OCI-LY7 (cell line): ENCODE data around the gene NCAPD3.

Source experiments
- EZH2phosphoT487 ChIP-seq: fragments of 200-600 bp; sonication (generic); IDR thresholded peaks from 2 replicates; pipeline ENCODE4 v1.6.1; 2018; ENCODE audit warnings: low read depth, borderline replicate concordance, mild to moderate bottlenecking, mixed run types, antibody characterized with exemption, low read length, moderate library complexity, mixed read lengths
- TF ChIP-seq, protein P1 (sequence below): fragments of 200-600 bp; sonication (generic); conservative IDR thresholded peaks from 2 replicates; pipeline ENCODE4 v1.5.1; 2014; ENCODE audit warnings: mild to moderate bottlenecking, antibody characterized with exemption, low read length, moderate library complexity, mixed read lengths

DNA sequence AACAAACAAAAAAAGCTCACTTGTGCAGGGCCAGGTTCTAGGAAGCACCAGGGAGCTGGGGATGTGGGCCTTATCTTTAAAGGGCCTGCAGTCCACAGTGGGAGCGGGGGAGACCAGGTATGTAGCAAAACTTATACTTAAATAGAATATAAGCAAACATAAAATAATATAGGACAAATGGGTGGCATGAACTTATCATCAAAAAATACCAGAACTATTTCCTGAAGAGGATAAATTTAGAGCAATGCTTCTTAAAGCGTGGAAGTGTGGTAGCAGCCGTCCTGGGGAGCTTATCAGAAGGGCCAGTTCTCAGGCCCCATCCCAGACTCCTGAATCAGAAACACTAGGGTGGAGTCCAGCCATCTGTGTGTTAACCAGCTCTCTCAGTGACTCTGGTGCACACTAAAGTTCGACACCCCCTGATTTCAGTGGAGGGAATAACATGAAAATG lies 10.0 kb upstream of the NCAPD3 start:
- TF ChIP-seq, protein P1, sequence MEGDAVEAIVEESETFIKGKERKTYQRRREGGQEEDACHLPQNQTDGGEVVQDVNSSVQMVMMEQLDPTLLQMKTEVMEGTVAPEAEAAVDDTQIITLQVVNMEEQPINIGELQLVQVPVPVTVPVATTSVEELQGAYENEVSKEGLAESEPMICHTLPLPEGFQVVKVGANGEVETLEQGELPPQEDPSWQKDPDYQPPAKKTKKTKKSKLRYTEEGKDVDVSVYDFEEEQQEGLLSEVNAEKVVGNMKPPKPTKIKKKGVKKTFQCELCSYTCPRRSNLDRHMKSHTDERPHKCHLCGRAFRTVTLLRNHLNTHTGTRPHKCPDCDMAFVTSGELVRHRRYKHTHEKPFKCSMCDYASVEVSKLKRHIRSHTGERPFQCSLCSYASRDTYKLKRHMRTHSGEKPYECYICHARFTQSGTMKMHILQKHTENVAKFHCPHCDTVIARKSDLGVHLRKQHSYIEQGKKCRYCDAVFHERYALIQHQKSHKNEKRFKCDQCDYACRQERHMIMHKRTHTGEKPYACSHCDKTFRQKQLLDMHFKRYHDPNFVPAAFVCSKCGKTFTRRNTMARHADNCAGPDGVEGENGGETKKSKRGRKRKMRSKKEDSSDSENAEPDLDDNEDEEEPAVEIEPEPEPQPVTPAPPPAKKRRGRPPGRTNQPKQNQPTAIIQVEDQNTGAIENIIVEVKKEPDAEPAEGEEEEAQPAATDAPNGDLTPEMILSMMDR = no peak
- no peak for TF ChIP-seq EZH2phosphoT487
